T-helper 17 cell (primary cell): ENCODE data around the gene TTL. TPM values are rescaled to one million over a fixed set of nuclear protein-coding genes. Genes with fewer than 3 reads are reported as not detected.
"Not testable (repeated sequence)": the region's sequence is repeated elsewhere in the genome, so short reads cannot be mapped to it uniquely, and the experiment has no call there.

Source experiments
- ATAC-seq: fragments of 150-1000 bp; cut with Tn5 transposase; 2 replicates; pipeline ENCODE4 v1.10.0; 2021; ENCODE audit warnings: mild to moderate bottlenecking, moderate library complexity
- DNase-seq, 3 donors: peaks; one replicate each; pipeline versions ENCODE4 v3.0.0 to v3.0.0-alpha.2; 2020 to 2021
- H3K9me3 ChIP-seq: one replicate; pipeline ENCODE4 v1.7.0; 2013; ENCODE audit warnings: low read length, mild to moderate bottlenecking; ENCODE audit not compliant: control insufficient read depth, poor library complexity, severe bottlenecking
- H3K27ac Mint-ChIP-seq: one replicate; pipeline ENCODE4 v1.8.0; 2022; ENCODE audit warnings: mild to moderate bottlenecking, moderate library complexity, mixed read lengths
- H3K27me3 Mint-ChIP-seq: one replicate; pipeline ENCODE4 v1.8.0; 2022; ENCODE audit warnings: mixed read lengths
- H3K36me3 Mint-ChIP-seq: one replicate; pipeline ENCODE4 v1.8.0; 2022; ENCODE audit warnings: low read depth, mixed read lengths
- H3K4me1 Mint-ChIP-seq: one replicate; pipeline ENCODE4 v1.8.0; 2022; ENCODE audit warnings: mild to moderate bottlenecking, mixed read lengths
- H3K4me3 Mint-ChIP-seq: one replicate; pipeline ENCODE4 v1.8.0; 2022; ENCODE audit warnings: mild to moderate bottlenecking, moderate library complexity, mixed read lengths
- total RNA-seq, 4 donors: library from RNA in 2 of 4; stranded (reverse) in 2 of 4; gene quantifications; one replicate each; pipeline ENCODE4 v1.2.3 and lab custom pipeline; 2022 to 2026

The TTL gene
- total RNA-seq, 2 donors from 2014 or later, result 18.8 to 20.6 TPM

DNA sequence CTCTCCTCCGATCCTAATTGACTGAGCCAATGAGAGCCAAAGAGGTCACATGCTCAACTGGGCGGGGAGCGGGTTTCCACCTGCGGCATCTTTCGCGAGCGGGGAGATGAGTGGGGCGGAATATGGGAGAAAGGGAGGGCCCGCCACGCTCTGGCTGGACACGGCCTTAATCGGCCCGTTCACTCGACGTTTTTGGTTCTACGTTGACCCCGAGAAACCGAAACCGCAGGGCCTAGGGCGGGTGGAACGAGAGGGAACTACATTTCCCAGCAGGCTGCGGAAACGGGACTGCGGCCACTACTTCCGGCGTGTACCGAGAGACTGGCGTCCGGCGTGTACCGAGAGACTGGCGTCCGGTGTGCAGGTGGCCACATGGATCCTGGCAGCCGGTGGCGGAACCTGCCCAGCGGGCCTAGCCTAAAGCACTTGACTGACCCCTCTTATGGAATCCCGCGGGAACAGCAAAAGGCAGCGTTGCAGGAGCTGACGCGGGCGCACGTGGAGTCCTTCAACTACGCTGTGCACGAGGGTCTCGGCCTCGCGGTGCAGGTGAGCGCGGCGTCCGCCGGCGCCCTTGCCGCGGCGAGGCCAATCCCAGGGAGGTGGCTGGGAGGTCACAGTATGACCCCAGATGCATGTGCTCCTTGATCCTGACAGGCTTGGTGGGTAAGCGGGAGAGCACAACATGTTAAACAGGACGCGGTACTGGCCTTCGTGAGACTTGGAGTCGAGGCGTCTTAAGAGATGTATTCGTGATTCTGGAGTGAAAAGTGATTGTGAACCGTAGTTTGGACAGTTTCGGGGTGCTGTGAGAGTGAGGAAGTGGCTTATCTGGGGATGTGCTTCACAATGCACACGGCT, 60.4 kb downstream of the TTL start, which contains the start of gene POLR1B:
TSS of gene POLR1B (plus strand) at position 343 of the 861 bp plus-strand sequence. CDS start at position 373, 30 bp downstream.
- no peak within 1 kb of the TSS for H3K4me3 Mint-ChIP-seq
- peak; percentile 88 for ATAC-seq
- H3K27ac Mint-ChIP-seq, result no peak within 1 kb of the TSS
- peaks cover 10% of the 10 kb centered on the region for H3K4me1 Mint-ChIP-seq
- H3K36me3 Mint-ChIP-seq, result peaks cover 6% of the 10 kb centered on the region
- H3K9me3 ChIP-seq, result no peaks in the 10 kb centered on the region
- peak in 2 of 3 donors; percentile 51 to 57 for DNase-seq
- no peaks in the 10 kb centered on the region for H3K27me3 Mint-ChIP-seq

DNA sequence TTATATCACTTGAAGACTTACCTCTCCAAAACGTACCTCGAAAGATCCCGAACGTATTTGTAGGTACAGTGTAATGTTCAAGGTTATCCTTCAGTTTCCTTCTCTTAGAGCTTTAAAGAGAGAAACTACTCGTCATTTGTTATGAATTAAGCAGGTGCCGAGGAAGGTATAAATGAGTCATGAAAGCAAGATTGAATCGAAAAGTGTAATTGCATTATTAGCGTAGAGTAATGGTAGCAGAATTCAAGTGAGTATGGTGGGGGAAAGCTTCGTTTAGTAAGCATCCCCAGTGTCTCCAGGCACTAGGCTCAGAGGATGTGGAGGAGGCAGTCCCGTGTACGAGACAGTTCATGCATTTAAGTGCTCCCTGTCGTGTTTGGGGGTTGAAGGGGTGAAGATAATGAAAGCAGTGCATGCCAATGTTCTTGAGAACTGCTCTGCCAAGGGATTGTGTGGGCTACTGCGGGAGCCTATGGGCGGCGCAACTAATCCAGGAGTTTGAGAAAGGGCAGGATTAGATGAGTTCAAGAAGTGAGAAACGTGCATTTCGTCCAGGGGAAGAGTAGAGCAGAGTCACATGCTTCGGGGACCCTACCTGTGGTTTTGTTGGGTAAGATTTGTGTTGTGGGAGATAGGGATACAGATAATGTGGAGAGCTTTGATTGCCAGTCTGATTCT, 61.2 kb downstream of the TTL start:
- H3K4me1 Mint-ChIP-seq, result peaks cover 7% of the 10 kb centered on the region
- no peaks in the 10 kb centered on the region for H3K9me3 ChIP-seq
- no peak overlapping the region for H3K27ac Mint-ChIP-seq
- H3K27me3 Mint-ChIP-seq, result no peaks in the 10 kb centered on the region
- peaks cover 6% of the 10 kb centered on the region for H3K36me3 Mint-ChIP-seq
- H3K4me3 Mint-ChIP-seq, result no peak overlapping the region
- no peak for DNase-seq
- ATAC-seq, result no peak

DNA sequence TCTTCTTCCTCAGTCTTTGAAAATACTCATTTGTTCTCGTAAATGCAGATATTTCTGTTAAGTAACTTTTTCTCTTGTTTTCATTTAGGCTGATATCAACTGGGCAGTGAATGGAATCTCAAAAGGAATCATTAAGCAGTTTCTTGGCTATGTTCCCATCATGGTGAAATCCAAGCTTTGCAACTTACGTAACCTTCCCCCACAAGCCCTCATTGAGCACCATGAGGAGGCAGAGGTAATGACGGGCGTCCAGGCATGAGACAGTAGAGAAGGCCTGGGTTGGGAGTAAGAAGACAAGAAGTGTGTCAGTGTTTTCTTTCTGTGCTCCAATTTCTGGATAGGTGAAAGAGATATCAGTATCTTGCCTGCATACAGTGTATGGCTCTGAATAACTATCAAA, 65.4 kb downstream of the TTL start:
- H3K4me3 Mint-ChIP-seq, result no peak overlapping the region
- DNase-seq (no peak), ATAC-seq (no peak)
- H3K4me1 Mint-ChIP-seq, result peaks cover 5% of the 10 kb centered on the region
- peaks cover 7% of the 10 kb centered on the region for H3K36me3 Mint-ChIP-seq
- no peak overlapping the region for H3K27ac Mint-ChIP-seq
- H3K9me3 ChIP-seq, result no peaks in the 10 kb centered on the region
- H3K27me3 Mint-ChIP-seq, result no peaks in the 10 kb centered on the region

DNA sequence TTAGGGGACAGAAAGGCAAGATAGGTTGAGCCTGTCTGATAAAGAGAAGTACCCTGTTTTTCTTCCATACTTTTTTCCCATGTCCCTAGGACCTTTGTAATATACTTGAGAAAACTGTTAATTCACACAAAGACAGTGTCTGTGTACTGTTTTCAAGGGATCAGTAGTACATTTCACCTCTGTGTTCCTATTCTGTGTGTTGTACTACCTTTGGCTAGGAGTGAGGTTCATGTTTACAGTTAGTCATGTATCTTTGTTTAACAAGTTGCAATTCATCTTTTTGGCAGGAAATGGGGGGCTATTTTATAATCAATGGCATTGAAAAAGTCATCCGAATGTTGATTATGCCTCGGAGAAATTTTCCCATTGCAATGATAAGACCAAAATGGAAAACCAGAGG, 67.0 kb downstream of the TTL start:
- Mint-ChIP-seq H3K4me3 (no peak overlapping the region), H3K36me3 (peaks cover 7% of the 10 kb centered on the region), H3K4me1 (peaks cover 5% of the 10 kb centered on the region), H3K27me3 (no peaks in the 10 kb centered on the region), H3K27ac (no peak overlapping the region)
- no peak for DNase-seq
- no peak for ATAC-seq
- no peaks in the 10 kb centered on the region for H3K9me3 ChIP-seq

DNA sequence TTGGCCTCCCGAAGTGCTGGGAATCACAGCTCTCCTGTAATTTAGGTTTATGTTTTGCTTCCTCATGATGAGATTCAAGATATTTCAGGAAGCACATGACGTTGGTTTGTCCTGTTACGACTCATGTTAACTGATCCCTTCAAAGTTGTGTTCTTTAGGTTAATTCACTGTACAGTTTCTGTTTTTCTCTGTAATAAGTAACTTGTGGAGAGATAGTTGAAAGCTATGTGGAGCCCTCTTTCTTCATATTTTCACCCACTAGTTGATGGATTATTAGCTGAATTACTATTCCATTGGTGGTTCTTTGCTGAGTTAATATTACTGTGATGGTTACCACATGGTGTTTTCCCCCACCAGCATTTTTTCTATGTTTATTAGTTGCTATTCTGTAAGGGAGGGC, 84.1 kb downstream of the TTL start:
- Mint-ChIP-seq H3K4me1 (no peaks in the 10 kb centered on the region), H3K36me3 (peaks cover 19% of the 10 kb centered on the region), H3K4me3 (no peak overlapping the region), H3K27ac (no peak overlapping the region), H3K27me3 (no peaks in the 10 kb centered on the region)
- DNase-seq, result no peak
- ATAC-seq, result no peak
- H3K9me3 ChIP-seq, result no peaks in the 10 kb centered on the region

DNA sequence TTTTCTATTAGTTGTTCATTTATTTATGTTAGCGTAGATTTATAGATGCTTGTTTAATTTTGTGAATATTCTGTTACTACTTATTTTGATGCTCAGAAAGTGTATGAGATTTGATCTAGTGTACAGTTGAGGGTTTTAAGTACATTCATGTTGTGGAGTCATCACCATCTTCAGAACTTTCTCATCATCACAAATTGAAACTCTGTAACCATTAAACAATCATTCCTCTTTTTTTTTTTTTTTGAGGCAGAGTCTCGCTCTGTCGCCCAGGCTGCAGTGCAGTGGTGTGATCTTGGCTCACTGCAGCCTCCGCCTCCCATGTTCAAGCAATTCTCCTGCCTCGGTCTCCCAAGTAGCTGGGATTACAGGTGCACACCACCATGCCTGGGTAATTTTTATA, 84.6 kb downstream of the TTL start:
- not testable (repeated sequence) for DNase-seq, ATAC-seq, H3K9me3 ChIP-seq, H3K4me3 Mint-ChIP-seq, H3K27me3 Mint-ChIP-seq, H3K27ac Mint-ChIP-seq, H3K4me1 Mint-ChIP-seq
- peaks cover 19% of the 10 kb centered on the region for H3K36me3 Mint-ChIP-seq

DNA sequence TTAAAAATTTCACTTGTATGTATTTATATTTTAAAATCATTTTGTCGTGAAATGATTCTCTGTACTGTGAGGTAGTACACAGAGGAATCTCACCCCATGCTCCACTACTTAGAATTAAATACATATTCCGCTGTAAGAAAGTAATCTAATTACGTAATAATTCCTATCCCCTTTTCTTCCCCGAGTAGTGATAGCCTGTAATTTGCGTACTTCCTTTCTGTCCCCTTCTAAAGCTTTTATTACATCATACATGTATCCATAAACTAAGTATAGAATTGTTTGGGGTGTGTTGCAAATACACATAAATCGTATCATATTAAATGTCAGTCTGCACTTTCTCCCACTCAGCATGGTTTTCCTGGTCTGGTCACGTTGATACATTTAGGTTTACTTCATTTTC, 90.0 kb downstream of the TTL start:
- H3K9me3 ChIP-seq, result no peaks in the 10 kb centered on the region
- Mint-ChIP-seq H3K4me1 (peaks cover 4% of the 10 kb centered on the region), H3K4me3 (no peak overlapping the region), H3K36me3 (peaks cover 29% of the 10 kb centered on the region), H3K27ac (no peak overlapping the region), H3K27me3 (no peaks in the 10 kb centered on the region)
- DNase-seq (no peak), ATAC-seq (no peak)

DNA sequence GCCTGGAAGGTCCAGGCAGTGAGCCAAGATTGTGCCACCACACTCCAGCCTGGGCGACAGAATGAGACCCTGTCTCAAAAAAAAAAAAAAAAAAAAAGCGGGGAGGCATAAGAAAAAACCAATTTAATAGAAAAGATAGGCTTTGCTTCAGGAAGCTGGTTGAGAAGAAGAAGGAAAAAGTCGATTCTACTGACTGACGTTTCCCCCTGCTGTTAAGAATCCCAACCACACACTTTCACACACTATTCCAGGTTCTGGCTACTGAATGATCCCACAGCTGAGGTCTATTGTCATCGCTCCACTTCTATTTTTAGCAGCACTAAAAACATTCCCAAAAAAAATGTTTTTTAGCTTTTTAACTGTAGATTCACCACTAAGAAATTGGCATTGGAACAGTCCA, 95.8 kb downstream of the TTL start:
- ATAC-seq, result no peak
- no peak for DNase-seq
- H3K27me3 Mint-ChIP-seq, result no peaks in the 10 kb centered on the region
- peaks cover 5% of the 10 kb centered on the region for H3K4me1 Mint-ChIP-seq
- H3K4me3 Mint-ChIP-seq, result no peak overlapping the region
- H3K27ac Mint-ChIP-seq, result no peak overlapping the region
- H3K9me3 ChIP-seq, result no peaks in the 10 kb centered on the region
- peaks cover 6% of the 10 kb centered on the region for H3K36me3 Mint-ChIP-seq

DNA sequence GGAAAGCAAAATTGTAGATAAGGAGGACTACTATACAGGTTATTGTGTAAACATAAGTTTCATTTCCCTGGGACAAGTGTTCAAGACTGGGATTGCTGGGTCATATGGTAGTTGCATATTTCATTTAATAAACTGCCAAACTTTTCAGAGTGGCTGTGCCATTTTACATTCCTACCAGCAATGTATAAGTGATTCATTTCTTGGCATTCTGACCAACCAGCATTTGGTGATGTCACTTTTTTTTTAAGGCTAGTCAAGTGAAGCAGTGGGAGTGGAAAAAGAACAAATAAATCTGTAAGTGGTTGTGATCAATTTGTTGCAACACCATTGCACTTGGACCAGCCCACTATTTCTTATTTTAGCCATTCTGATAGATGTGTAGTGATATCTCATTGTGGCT, 97.3 kb downstream of the TTL start:
- Mint-ChIP-seq H3K27me3 (no peaks in the 10 kb centered on the region), H3K4me3 (no peak overlapping the region), H3K4me1 (peaks cover 9% of the 10 kb centered on the region), H3K36me3 (peaks cover 6% of the 10 kb centered on the region), H3K27ac (no peak overlapping the region)
- H3K9me3 ChIP-seq, result no peaks in the 10 kb centered on the region
- DNase-seq (no peak), ATAC-seq (no peak)

DNA sequence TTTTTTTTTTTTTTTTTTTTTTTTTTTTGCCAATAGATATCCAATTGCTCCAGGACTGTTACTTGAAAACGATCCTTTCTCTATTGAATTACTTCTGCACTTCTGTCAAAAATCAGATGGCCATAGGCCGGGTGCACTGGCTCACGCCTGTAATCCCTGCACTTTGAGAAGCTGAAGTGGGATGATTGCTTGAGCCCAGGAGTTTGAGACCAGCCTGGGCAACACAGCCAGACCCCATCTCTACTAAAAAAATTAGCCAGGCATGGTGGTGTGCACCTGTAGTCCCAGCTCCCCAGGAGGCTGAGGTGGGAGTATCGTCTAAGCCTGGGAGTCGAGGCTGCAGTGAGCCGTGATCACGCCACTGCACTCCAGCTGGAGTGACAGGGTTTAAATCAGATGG, 98.1 kb downstream of the TTL start:
- peaks cover 16% of the 10 kb centered on the region for H3K4me1 Mint-ChIP-seq
- H3K9me3 ChIP-seq, result no peaks in the 10 kb centered on the region
- no peak overlapping the region for H3K27ac Mint-ChIP-seq
- H3K36me3 Mint-ChIP-seq, result peaks cover 8% of the 10 kb centered on the region
- H3K4me3 Mint-ChIP-seq, result no peak overlapping the region
- DNase-seq (no peak), ATAC-seq (no peak)
- no peaks in the 10 kb centered on the region for H3K27me3 Mint-ChIP-seq

DNA sequence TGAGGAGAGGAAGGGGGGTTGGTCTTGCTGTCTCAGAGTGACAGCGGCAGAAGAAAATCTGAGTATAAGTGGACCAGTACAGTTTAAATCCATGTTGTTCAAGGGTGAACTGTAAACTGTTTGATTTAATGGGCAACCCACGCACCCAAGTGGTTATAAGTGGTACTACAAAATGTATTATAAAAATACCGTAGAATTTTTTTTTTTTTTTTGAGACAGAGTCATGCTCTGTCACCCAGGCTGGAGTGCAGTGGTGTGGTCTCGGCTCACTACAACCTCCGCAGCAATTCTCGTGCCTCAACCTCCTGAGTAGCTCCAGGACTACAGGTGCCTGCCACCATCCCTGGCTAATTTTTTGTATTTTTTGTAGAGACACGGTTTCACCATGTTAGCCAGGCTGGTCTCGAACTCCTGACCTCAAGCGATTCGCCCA, 100.4 kb downstream of the TTL start:
- no peaks in the 10 kb centered on the region for H3K9me3 ChIP-seq
- ATAC-seq, result peak; percentile 26
- DNase-seq, result peak in 1 of 3 donors; percentile 12
- Mint-ChIP-seq H3K4me3 (no peak overlapping the region), H3K36me3 (peaks cover 6% of the 10 kb centered on the region), H3K27me3 (no peaks in the 10 kb centered on the region), H3K4me1 (peaks cover 27% of the 10 kb centered on the region), H3K27ac (no peak overlapping the region)

DNA sequence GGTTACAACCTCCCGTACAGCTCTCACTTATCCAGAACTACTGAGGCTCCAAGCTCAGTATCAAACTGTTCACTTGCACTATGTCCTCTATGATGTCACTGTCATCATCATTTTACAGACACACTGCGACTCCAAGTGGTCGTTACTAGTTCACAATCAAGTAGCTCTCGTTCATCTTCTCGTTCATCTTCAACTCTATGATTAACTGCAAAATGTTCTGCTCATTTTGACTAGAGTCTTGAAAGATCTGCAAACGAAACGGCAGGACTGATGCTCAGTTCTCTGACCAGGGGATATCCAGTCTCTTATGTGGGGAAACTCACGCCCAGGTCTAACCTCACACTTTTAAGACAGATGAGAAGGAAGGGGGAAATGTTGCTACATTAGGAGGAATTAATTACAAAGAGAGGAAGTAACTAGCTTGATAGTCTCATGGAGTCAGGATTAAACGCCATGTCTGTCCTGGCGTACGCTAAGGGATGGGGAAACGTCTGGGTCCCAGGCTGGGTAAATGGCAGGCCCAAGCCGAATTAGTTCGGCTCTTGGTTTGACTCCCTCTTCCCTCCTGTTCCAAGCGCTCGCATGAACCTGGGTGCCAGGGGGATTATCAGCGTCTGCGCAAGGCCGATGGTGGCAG, 101.7 kb downstream of the TTL start:
- peak overlapping the region; percentile 98 for H3K27ac Mint-ChIP-seq

More for the DNA sequence above, 101.7 kb downstream of the TTL start:
- H3K9me3 ChIP-seq, result no peaks in the 10 kb centered on the region
- H3K4me1 Mint-ChIP-seq, result peaks cover 31% of the 10 kb centered on the region
- ATAC-seq (no peak), DNase-seq (peak in 1 of 3 donors; percentile 23)
- peaks cover 6% of the 10 kb centered on the region for H3K36me3 Mint-ChIP-seq
- H3K4me3 Mint-ChIP-seq, result peak overlapping the region; percentile 94
- H3K27me3 Mint-ChIP-seq, result no peaks in the 10 kb centered on the region
